HG03139 (cell line): ENCODE measurements around the gene PLD3.

Experiments
- ATAC-seq: cut with Tn5 transposase; IDR thresholded peaks from one replicate; pipeline ENCODE4 v1.9.1; 2021; ENCODE audit not compliant: unreplicated experiment

Gene PLD3

DNA sequence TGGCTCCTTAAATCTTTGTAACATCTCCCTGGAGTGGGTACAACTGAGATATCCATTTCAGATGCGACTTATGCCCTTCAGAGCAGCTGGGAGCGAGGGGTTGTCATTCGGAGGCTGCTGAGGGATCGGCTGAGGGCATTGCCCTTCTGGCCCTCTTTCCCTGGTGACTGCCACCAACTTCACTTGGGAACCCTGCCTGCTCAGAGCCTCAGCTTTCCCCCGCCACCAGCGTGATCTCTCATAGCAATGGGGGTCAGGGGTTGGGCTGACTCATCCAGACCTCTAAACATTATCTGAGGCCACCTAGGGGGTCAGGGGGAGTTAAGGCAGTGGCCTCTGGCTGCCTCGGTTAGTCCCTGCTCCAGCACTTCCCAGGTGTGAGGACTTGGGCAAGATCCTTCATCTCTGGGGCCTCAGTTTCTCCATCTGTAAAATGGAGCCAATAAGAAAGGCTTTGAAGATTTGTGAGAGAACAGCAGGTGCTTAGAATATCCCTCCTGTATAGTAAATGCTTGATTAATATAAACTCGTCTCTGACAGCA is 63.5 kb downstream of the PLD3 start:
- ATAC-seq = no peak

DNA sequence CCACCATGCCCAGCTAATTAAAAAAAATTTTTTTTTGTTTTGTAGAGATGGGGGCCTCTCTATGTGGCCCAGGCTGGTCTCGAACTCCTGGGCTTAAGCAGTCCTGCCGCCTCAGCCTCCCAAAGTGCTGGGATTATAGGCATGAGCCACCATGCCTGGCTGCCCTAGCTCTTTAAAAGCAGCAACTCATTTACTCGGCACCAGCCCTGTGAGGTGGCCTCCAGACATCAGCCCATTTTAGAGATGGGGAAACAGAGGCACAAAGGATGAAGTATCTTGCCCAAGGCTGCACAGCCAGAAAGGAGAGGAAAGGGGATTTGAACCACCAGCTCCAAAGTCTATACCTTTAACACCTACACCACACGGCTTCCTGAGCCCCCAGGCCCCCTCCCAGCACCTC is 64.4 kb downstream of the PLD3 start:
- ATAC-seq = no peak

DNA sequence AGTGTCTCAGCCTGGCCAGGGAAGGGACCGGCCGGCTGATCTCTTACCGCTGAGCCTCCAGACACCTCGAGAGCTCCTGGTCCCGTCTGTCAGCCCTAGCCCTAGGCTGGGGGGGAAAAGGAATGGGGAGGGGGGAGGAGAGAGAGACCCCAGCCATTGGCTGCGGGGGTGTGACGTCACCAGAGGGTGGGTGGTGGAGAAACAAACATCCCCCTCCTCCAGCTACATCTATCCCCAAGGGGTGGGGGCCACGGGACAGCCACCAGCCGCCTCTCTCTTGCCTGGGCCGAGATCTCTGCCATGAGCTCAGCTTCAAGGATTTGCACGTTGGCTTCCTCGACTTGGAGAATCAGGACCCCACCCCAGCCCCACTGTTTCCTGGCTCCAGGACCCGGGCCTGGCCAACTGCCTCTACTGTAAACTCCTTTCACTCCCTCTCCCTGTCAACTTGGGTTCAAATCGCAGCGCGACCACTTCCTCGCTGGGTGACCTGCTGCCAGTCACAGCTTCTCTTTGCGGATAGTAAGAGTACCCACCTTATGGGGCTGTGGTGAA is 64.9 kb downstream of the PLD3 start, which contains the start of gene PRX:
TSS of gene PRX (minus strand) at position 88 of the 555 bp plus-strand sequence. CDS start 5,446 bp downstream, outside the sequence.
- no peak for ATAC-seq

DNA sequence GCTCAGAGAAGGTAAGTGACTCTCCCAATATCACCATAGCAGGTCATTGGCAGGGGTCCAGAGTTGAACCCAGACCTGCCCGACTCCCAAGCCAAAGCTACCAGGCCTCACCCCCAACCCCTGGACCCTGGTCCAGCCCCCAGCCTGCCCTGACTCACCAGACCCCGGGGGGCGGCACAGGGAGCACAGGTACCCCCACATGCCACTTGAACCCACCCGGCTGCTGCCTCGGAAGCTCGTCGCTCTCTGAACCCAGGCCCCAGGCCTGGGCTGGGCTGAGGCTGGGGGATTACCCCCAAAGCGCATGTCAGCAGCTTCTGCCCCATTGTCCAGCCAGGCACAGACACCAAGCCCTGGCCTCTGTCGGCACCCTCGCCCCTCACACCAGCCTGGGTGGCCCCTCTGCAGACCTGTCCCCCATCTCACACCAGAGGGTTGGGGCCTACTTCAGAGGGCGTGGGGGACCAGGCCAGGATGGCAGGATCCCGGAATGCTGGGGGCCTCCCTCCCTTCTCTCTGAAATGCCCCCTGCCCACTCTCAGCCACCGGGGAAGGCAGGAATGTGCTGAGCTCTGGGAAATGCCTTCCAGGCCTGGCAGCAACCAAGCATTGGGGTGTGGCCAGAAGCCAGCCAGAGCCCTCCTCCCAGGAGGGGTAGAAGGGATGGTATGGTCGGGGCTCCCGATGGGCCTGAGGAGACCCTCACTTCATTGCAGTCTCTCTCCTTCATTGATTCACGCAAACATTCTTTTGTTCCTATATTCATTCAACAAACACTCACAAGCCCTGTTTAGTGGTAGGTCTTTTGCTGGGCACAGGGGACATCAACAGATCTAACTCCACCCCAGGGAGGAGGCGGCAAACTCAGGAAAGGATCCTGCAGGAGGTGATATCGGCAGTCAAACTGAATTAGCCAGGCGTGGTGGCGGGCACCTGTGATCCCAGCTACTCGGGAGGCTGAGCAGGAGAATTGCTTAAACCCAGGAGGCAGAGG is 66.3 kb downstream of the PLD3 start:
- ATAC-seq = no peak

- ATAC-seq = no peak
Observed at GRCh38 chr19:40415768-40416167, 67.3 kb downstream of the PLD3 start.

GRCh38 chr19:40416918-40417642 is 68.6 kb downstream of the PLD3 start:
- ATAC-seq = no peak

DNA sequence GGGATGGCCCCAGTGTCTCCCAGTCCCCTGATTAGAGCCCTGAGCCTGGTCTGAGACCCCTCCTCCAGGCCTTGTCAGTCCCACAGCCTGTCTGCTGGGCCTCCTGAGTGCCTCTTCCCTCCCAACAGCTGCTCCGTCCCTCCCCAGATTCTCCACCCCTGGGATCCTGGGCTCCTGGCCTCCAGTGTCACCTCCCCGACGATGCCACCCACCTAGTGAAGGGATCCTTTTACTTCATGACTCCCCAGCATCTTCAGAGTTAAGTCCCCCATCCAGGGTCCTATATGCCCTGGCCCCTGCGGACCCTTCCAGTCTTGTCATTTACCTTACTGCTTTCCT is 69.1 kb downstream of the PLD3 start:
- no peak for ATAC-seq

- no peak for ATAC-seq
Observed at GRCh38 chr19:40418040-40418439, 69.5 kb downstream of the PLD3 start.

GRCh38 chr19:40419066-40419612 is 70.6 kb downstream of the PLD3 start:
- no peak for ATAC-seq

DNA sequence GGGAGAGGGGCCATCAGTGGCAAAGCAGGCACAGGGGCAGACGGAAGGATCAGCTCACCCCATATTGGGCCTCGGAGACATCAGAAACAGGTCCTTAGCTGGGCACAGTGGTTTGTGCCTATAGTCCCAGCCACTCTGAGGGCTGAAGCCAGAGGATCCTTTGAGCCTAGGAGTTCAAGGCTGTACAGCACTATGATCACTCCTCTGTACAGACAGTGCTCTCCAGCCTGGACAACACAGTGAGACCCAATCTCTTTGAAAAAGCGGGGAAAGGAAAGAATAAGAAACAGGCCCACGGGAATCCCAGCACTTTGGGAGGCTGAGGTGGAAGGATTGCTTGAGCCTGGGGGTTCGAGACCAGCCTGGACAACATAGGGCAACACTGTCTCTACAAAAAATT is 71.3 kb downstream of the PLD3 start:
- ATAC-seq = no peak

GRCh38 chr19:40420451-40420765 is 71.9 kb downstream of the PLD3 start:
- no peak for ATAC-seq

GRCh38 chr19:40420766-40421765 is 72.6 kb downstream of the PLD3 start:
- ATAC-seq = no peak

DNA sequence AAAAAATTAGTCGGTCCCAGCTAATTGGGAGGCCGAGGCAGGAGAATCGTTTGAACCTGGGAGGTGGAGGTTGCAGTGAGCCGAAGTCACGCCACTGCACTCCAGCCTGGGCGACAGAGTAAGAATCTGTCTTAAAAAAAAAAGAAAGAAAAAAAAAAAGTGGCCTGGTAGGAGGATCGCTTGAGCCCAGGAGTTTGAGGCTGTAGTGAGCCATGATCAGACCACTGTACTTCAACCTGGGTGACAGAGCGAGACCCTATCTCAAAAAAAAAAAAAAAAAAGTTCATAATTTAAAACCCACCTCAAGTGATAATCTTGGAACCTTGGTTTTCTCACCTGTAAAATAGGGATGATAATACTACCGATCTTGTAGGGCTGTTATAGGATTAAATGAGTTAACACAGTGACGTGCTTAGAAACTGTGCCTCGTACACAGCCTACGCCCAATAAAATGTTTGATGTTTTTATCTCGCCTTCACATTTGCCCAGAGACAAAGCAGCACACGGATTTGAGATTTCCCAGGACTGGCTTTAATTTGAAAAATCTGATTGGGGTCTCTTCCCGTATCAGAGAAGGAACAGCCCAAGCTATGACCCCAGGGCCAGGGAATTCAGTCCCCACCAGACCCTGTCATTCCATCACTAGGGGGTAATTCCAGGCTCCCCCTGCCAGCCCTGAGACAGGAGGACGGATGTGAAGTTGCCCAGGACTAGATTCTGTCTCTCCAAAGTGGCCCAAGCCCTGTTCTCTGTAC is 73.7 kb downstream of the PLD3 start:
- no peak for ATAC-seq

GRCh38 chr19:40422748-40423566 is 74.5 kb downstream of the PLD3 start:
- ATAC-seq = no peak

DNA sequence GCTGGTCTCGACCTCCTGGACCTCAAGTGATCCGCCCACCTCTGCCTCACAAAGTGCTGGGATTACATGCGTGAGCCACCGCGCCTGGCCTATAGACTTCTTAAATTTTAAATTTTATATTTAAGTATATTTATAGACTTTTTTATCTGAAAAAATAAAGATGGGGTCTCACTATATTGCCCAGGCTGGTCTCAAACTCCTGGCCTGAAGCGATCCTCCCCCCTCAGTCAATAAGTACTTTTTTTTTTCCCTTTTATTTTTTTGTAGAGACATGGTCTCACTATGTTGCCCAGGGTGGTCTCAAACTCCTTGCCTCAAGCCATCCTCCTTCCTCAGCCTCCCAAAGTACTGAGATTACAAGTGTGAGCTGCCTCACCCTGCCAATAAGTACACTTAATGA is 75.4 kb downstream of the PLD3 start:
- no peak for ATAC-seq

- no peak for ATAC-seq
Observed at GRCh38 chr19:40424637-40425449, 76.3 kb downstream of the PLD3 start.

GRCh38 chr19:40425450-40426287 is 77.2 kb downstream of the PLD3 start, which contains the start of gene SERTAD1:
Gene SERTAD1, minus strand, starts transcription at chr19:40425992. Its CDS starts 2,446 bp downstream, at chr19:40423546.
- peak; percentile 81 for ATAC-seq
